Gastroesophageal sphincter (tissue), 4 donors: ENCODE results near the gene FBXW11. TPM values are rescaled to one million over a fixed set of nuclear protein-coding genes. Genes with fewer than 3 reads are reported as not detected.

Experiments used
- ATAC-seq: fragments of 150-250 bp; one replicate; pipeline ENCODE4 v1.9.1; 2016; ENCODE audit warnings: mild to moderate bottlenecking, moderate library complexity
- H3K27ac ChIP-seq, 4 donors: fragments of 200-600 bp; sonication (generic) in 3 of 4; 1 replicate in 3 of 4; 2 replicates in 1 of 4; pipeline ENCODE4 v1.5.1; 2016 to 2019
- H3K27me3 ChIP-seq: fragments of 200-600 bp; sonication (generic); one replicate; pipeline ENCODE4 v1.5.1; 2019
- H3K36me3 ChIP-seq, 2 donors: fragments of 200-600 bp; sonication (generic); one replicate each; pipeline ENCODE4 v1.5.1; 2019; ENCODE audit warnings: control low read depth in 1 of 2
- H3K4me1 ChIP-seq, 3 donors: fragments of 200-600 bp; sonication (generic); 1 replicate in 2 of 3; 2 replicates in 1 of 3; pipeline ENCODE4 v1.5.1; 2016 to 2019; ENCODE audit warnings: control low read depth in 2 of 3
- H3K4me3 ChIP-seq, 2 donors: fragments of 200-600 bp; sonication (generic); one replicate each; pipeline ENCODE4 v1.5.1; 2019; ENCODE audit warnings: mild to moderate bottlenecking in 1 of 2, moderate library complexity in 1 of 2
- H3K9me3 ChIP-seq, 3 donors: fragments of 200-600 bp; sonication (generic); one replicate each; pipeline ENCODE4 v1.5.1; 2017 to 2019; ENCODE audit warnings: control low read depth in 2 of 3
- CTCF ChIP-seq, 4 experiments: fragments of 200-600 bp in 2 of 4; fragments of 450-650 bp in 2 of 4; sonication (generic) in 1 of 4; IDR thresholded peaks; one replicate each; pipeline ENCODE4 v1.5.1; 2017 to 2019; ENCODE audit warnings: antibody characterized with exemption in 4 of 4, mild to moderate bottlenecking in 2 of 4, moderate library complexity in 2 of 4
- EP300 ChIP-seq: sonication (generic); formaldehyde crosslinking; IDR thresholded peaks from one replicate; pipeline ENCODE4 v1.6.1; 2017; ENCODE audit warnings: antibody characterized with exemption, mild to moderate bottlenecking
- POLR2A ChIP-seq, 2 donors: fragments of 450-650 bp; IDR thresholded peaks; one replicate each; pipeline ENCODE4 v1.6.1; 2017; ENCODE audit warnings: antibody characterized with exemption in 2 of 2, mild to moderate bottlenecking in 2 of 2, moderate library complexity in 1 of 2
- POLR2AphosphoS5 ChIP-seq: sonication (generic); formaldehyde crosslinking; IDR thresholded peaks from one replicate; pipeline ENCODE4 v1.6.1; 2017; ENCODE audit warnings: antibody characterized with exemption
- WGBS, 2 donors: methylation state at CpG; one replicate each; pipeline ENCODE4 v1.1.5; 2018; ENCODE audit warnings: low coverage in 1 of 2; 5-methylcytosine and 5-hydroxymethylcytosine counted together
- total RNA-seq, 4 donors: library from RNA; depleted of rRNA; stranded (reverse); fragments of >200 nt; gene quantifications; one replicate each; pipeline ENCODE4 v1.1.0, GENCODE V29; 2016

FBXW11 gene
- total RNA-seq, 4 donors from 2014 or later = 64.3 to 88.3 (median 76.3) TPM

GRCh38 chr5:171989276-171989675 is 17.2 kb downstream of the FBXW11 start:
- Histone ChIP-seq H3K27ac (no peak overlapping the region), H3K4me3 (no peak overlapping the region), H3K27me3 (no peaks in the 10 kb centered on the region), H3K4me1 (peaks cover 0 to 35% (median 0%) of the 10 kb centered on the region in 3 donors), H3K36me3 (peaks cover 0 to 10% of the 10 kb centered on the region in 2 donors), H3K9me3 (no peaks in the 10 kb centered on the region)
- ATAC-seq = no peak
- no peak for TF ChIP-seq EP300
- TF ChIP-seq POLR2A (IDR thresholded peaks at IDR 0.05) = no peak
- TF ChIP-seq POLR2AphosphoS5 = no peak
- TF ChIP-seq CTCF (IDR thresholded peaks at IDR 0.05) = no peak
- WGBS, 2 donors = 76 to 89% methylated on average over 3 to 5 of the region's 5 CpGs

- no peak for ATAC-seq
- Histone ChIP-seq H3K27me3 (no peaks in the 10 kb centered on the region), H3K4me3 (no peak overlapping the region), H3K4me1 (peaks cover 0 to 39% (median 0%) of the 10 kb centered on the region in 3 donors), H3K36me3 (no peaks in the 10 kb centered on the region), H3K27ac (no peak overlapping the region), H3K9me3 (no peaks in the 10 kb centered on the region)
- WGBS, 2 donors = 68 to 85% methylated on average over 2 to 3 of the region's 4 CpGs
- TF ChIP-seq POLR2AphosphoS5 = no peak
- TF ChIP-seq EP300 = no peak
- no peak for TF ChIP-seq POLR2A (IDR thresholded peaks at IDR 0.05)
- no peak for TF ChIP-seq CTCF (IDR thresholded peaks at IDR 0.05)
These were observed 19.7 kb downstream of the FBXW11 start for GRCh38 chr5:171986772-171987171.

- TF ChIP-seq POLR2A (IDR thresholded peaks at IDR 0.05) = no peak
- no peak for TF ChIP-seq EP300
- no peak for TF ChIP-seq CTCF (IDR thresholded peaks at IDR 0.05)
- TF ChIP-seq POLR2AphosphoS5 = no peak
- H3K27ac ChIP-seq = no peak overlapping the region
- ATAC-seq = no peak
- no peak overlapping the region for H3K4me3 ChIP-seq
- no peaks in the 10 kb centered on the region for H3K36me3 ChIP-seq
- peaks cover 0 to 8% (median 0%) of the 10 kb centered on the region in 3 donors for H3K9me3 ChIP-seq
- H3K4me1 ChIP-seq = peaks cover 0 to 35% (median 0%) of the 10 kb centered on the region in 3 donors
- no peaks in the 10 kb centered on the region for H3K27me3 ChIP-seq
- WGBS, 2 donors = 77 to 80% methylated on average over 5 to 6 of the region's 6 CpGs
These were observed 21.6 kb downstream of the FBXW11 start for GRCh38 chr5:171984748-171985419.

- Histone ChIP-seq H3K36me3 (no peaks in the 10 kb centered on the region), H3K27ac (no peak overlapping the region), H3K27me3 (no peaks in the 10 kb centered on the region), H3K4me1 (peaks cover 0 to 15% (median 0%) of the 10 kb centered on the region in 3 donors), H3K4me3 (no peak overlapping the region), H3K9me3 (peaks cover 0 to 13% (median 0%) of the 10 kb centered on the region in 3 donors)
- 93 to 100% methylated on average over 1 to 2 of the region's 2 CpGs for WGBS, 2 donors
- TF ChIP-seq EP300 (no peak), POLR2AphosphoS5 (no peak), CTCF (IDR thresholded peaks at IDR 0.05) (no peak), POLR2A (IDR thresholded peaks at IDR 0.05) (no peak)
- no peak for ATAC-seq
These were observed 24.6 kb downstream of the FBXW11 start for GRCh38 chr5:171981847-171982246.

GRCh38 chr5:171980792-171981191 is 25.6 kb downstream of the FBXW11 start:
- Histone ChIP-seq H3K4me3 (no peak overlapping the region), H3K4me1 (peaks cover 0 to 22% (median 2%) of the 10 kb centered on the region in 3 donors), H3K36me3 (no peaks in the 10 kb centered on the region), H3K27ac (no peak overlapping the region), H3K9me3 (peaks cover 0 to 13% (median 0%) of the 10 kb centered on the region in 3 donors), H3K27me3 (no peaks in the 10 kb centered on the region)
- TF ChIP-seq CTCF (IDR thresholded peaks at IDR 0.05) = no peak
- TF ChIP-seq POLR2A (IDR thresholded peaks at IDR 0.05) = no peak
- WGBS, 2 donors = 94 to 100% methylated on average over 1 to 3 of the region's 3 CpGs
- ATAC-seq = no peak
